HCT116 (cell line): ENCODE measurements around the gene VIPR1. TPM values are rescaled to one million over a fixed set of nuclear protein-coding genes. Genes with fewer than 3 reads are reported as not detected.
"Not testable (repeated sequence)": the region's sequence is repeated elsewhere in the genome, so short reads cannot be mapped to it uniquely, and the experiment has no call there.

Experiments
- ATAC-seq: fragments of 200-7000 bp; cut with Tn5 transposase; 2 replicates; pipeline ENCODE4 v1.9.1; 2020; ENCODE audit warnings: mild to moderate bottlenecking, moderate library complexity
- BruUV-seq: library from RNA; stranded (reverse); fragments of 400-500 nt; replicated peaks from 2 replicates; lab custom pipeline; 2021; lab: Mats Ljungman, UMichigan
- CTCF ChIA-PET: fragments of 300-600 bp; sonication (Branson Sonifier 250); formaldehyde crosslinking; loops from one replicate; lab custom pipeline; 2021; ENCODE audit warnings: antibody characterized with exemption; lab: Charles Lee
- POLR2A ChIA-PET: fragments of 300-600, 350-600 bp; sonication (Branson Sonifier 250); formaldehyde crosslinking; loops from one replicate; lab custom pipeline; 2021; ENCODE audit warnings: antibody characterized with exemption; lab: Charles Lee
- RAD21 ChIA-PET, 2 experiments: fragments of 300-600 bp; sonication (Branson Sonifier 250); formaldehyde crosslinking; loops; one replicate each; lab custom pipeline; 2023; ENCODE audit warnings: low total read pairs in 2 of 2; ENCODE audit not compliant: uncharacterized antibody in 2 of 2, unreplicated experiment in 2 of 2, low non-redundant PET in 1 of 2; lab: Charles Lee
- DNase-seq: peaks from one replicate; pipeline ENCODE4 v3.0.0-alpha.2; 2010; ENCODE audit warnings: low read depth, low spot score
- H2AFZ ChIP-seq: fragments of 200-600 bp; shearing (Covaris generic), sonication (generic); 2 replicates; pipeline ENCODE4 v1.6.1; 2017; ENCODE audit warnings: low read depth, mixed run types, mixed read lengths, antibody characterized with exemption, low read length; ENCODE audit not compliant: poor library complexity, severe bottlenecking
- H3K27ac ChIP-seq: 2 replicates; pipeline ENCODE4 v1.5.1; 2012; ENCODE audit warnings: low read depth, low read length
- H3K27me3 ChIP-seq: fragments of 200-600 bp; sonication (generic); 2 replicates; pipeline ENCODE4 v1.6.1; 2016; ENCODE audit warnings: mixed run types, low read length, mixed read lengths; ENCODE audit not compliant: insufficient read depth
- H3K36me3 ChIP-seq, 2 experiments: fragments of 200-500 bp in 1 of 2; fragments of 200-600 bp in 1 of 2; sonication (Bioruptor generic) in 1 of 2; sonication (generic) in 1 of 2; 2 replicates each; pipeline versions ENCODE4 v1.5.1 to v1.6.1; 2014 to 2016; ENCODE audit warnings: low read length in 2 of 2, inconsistent platforms in 1 of 2, mixed read lengths in 1 of 2, mixed run types in 1 of 2; ENCODE audit not compliant: insufficient read depth in 2 of 2, control insufficient read depth in 1 of 2
- H3K4me1 ChIP-seq, 2 experiments: fragments of 200-600 bp in 1 of 2; sonication (generic) in 1 of 2; 2 replicates each; pipeline versions ENCODE4 v1.5.1 to v1.6.1; 2012 to 2017; ENCODE audit warnings: low read length in 2 of 2, inconsistent platforms in 1 of 2, mild to moderate bottlenecking in 1 of 2, mixed read lengths in 1 of 2, mixed run types in 1 of 2, moderate library complexity in 1 of 2; ENCODE audit not compliant: insufficient read depth in 2 of 2, control insufficient read depth in 1 of 2
- H3K4me2 ChIP-seq: fragments of 200-600 bp; sonication (generic); 2 replicates; pipeline ENCODE4 v1.6.1; 2017; ENCODE audit warnings: mixed run types, low read length, mixed read lengths
- H3K4me3 ChIP-seq, 2 experiments: fragments of 200-600 bp in 1 of 2; sonication (generic) in 1 of 2; replicated peaks in 1 of 2; 2 replicates each; pipeline ENCODE4 v1.5.1; 2011 to 2016; ENCODE audit warnings: low read length in 2 of 2, control low read depth in 1 of 2, low read depth in 1 of 2, mild to moderate bottlenecking in 1 of 2, mixed read lengths in 1 of 2, mixed run types in 1 of 2
- H3K79me2 ChIP-seq: fragments of 200-600 bp; sonication (generic); 2 replicates; pipeline ENCODE4 v1.6.1; 2017; ENCODE audit warnings: mild to moderate bottlenecking, mixed run types, low read length, moderate library complexity, mixed read lengths; ENCODE audit not compliant: insufficient read depth
- H3K9ac ChIP-seq: fragments of 200-600 bp; sonication (generic); 2 replicates; pipeline ENCODE4 v1.6.1; 2016; ENCODE audit warnings: low read length, mixed read lengths
- H3K9me2 ChIP-seq: fragments of 200-600 bp; sonication (generic), shearing (Covaris generic); 2 replicates; pipeline ENCODE4 v1.6.1; 2017; ENCODE audit warnings: mixed run types, mild to moderate bottlenecking, moderate library complexity; ENCODE audit not compliant: insufficient read depth
- H3K9me3 ChIP-seq, 2 experiments: fragments of 200-500 bp in 1 of 2; fragments of 200-600 bp in 1 of 2; sonication (Bioruptor generic) in 1 of 2; sonication (generic) in 1 of 2; 2 replicates each; pipeline ENCODE4 v1.6.1; 2014 to 2017; ENCODE audit warnings: low read length in 2 of 2, mixed read lengths in 2 of 2, inconsistent platforms in 1 of 2, low read depth in 1 of 2, mild to moderate bottlenecking in 1 of 2, mixed run types in 1 of 2, moderate library complexity in 1 of 2; ENCODE audit not compliant: control insufficient read depth in 1 of 2, insufficient read depth in 1 of 2
- H4K20me1 ChIP-seq: fragments of 200-600 bp; sonication (generic), shearing (Covaris generic); 2 replicates; pipeline ENCODE4 v1.6.1; 2017; ENCODE audit warnings: mixed run types, mild to moderate bottlenecking, moderate library complexity; ENCODE audit not compliant: insufficient read depth
- ZNF274 ChIP-seq: fragments of 200-500 bp; sonication (Bioruptor generic); IDR thresholded peaks from 2 replicates; pipeline ENCODE4 v1.6.1; 2014; ENCODE audit warnings: mild to moderate bottlenecking, low read depth, low read length, inconsistent platforms
- intact Hi-C: fragments of 100-400 bp; cut with micrococcal nuclease; formaldehyde crosslinking; loops from 2 replicates; pipeline ENCODE4 v1.10.0; 2022
- total RNA-seq: library from RNA; stranded (reverse); gene quantifications from one replicate; pipeline ENCODE4 v1.2.1, GENCODE V29; 2021; ENCODE audit not compliant: unreplicated experiment
- TF ChIP-seq, protein P1 (sequence below): IDR thresholded peaks from 2 replicates; pipeline ENCODE4 v1.6.1; 2012

Gene VIPR1
- total RNA-seq, 1 experiment from 2014 or later, result 9.6 TPM

- ChIA-PET CTCF (no interaction called here), POLR2A (no interaction called here), RAD21 (no interaction called here)
- intact Hi-C loops, result loop anchor here (5.0 kb wide), 1 partner anchor 524 kb away; no protein-coding TSS in a partner anchor
- Histone ChIP-seq H3K27ac (no peak overlapping the region), H3K27me3 (no peaks in the 10 kb centered on the region), H3K9me3 (peaks cover 3 to 7% of the 10 kb centered on the region in 2 experiments; a peak in 1 of 4 replicates), H3K4me2 (no peak overlapping the region), H3K79me2 (peaks cover 67% of the 10 kb centered on the region), H3K4me3 (no peak overlapping the region), H2AFZ (no peak overlapping the region), H3K4me1 (peaks cover 14 to 17% of the 10 kb centered on the region in 2 experiments; a peak in 3 of 4 replicates), H3K9ac (no peak overlapping the region), H3K36me3 (peaks cover 0 to 4% of the 10 kb centered on the region in 2 experiments; a peak in 1 of 4 replicates), H4K20me1 (no peaks in the 10 kb centered on the region), H3K9me2 (no peaks in the 10 kb centered on the region)
- no peak for ATAC-seq
- no TSS peak for BruUV-seq
- no peak for DNase-seq
- TF ChIP-seq, protein P1, sequence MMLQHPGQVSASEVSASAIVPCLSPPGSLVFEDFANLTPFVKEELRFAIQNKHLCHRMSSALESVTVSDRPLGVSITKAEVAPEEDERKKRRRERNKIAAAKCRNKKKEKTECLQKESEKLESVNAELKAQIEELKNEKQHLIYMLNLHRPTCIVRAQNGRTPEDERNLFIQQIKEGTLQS, result no peak
- TF ChIP-seq ZNF274, result no peak
Measured at GRCh38 chr3:42578054-42578453, 75.6 kb downstream of the VIPR1 start.

DNA sequence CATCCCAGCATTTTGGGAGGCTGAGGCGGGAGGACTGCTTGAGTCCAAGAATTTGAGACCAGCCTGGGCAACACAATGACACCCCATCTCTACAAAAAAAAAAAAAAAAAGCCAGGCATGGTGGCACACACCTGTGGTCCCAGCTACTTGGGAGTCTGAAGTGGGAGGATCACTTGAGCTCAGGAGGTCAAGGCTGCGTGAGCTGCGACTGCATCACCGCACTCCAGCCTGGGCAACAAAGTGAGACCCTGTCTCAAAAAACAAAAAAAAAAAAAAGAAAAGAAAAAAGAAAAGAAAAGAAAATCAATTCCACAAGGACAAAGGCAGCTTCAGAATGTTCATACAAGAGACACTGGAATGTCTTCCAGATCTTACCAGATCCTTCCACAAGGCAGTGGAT is 76.9 kb downstream of the VIPR1 start:
- H3K9me2 ChIP-seq, H3K4me3 ChIP-seq, H3K4me2 ChIP-seq, H2AFZ ChIP-seq, H3K27ac ChIP-seq, CTCF ChIA-PET, H3K36me3 ChIP-seq, ATAC-seq, DNase-seq, POLR2A ChIA-PET, RAD21 ChIA-PET, H4K20me1 ChIP-seq, H3K27me3 ChIP-seq, H3K9me3 ChIP-seq, H3K9ac ChIP-seq, BruUV-seq: not testable (repeated sequence)
- intact Hi-C loops, result loop anchor here (5.0 kb wide), 1 partner anchor 523 kb away; no protein-coding TSS in a partner anchor
- H3K79me2 ChIP-seq, result peaks cover 55% of the 10 kb centered on the region
- H3K4me1 ChIP-seq, result peaks cover 15 to 18% of the 10 kb centered on the region in 2 experiments; a peak in 3 of 4 replicates
